Subcutaneous adipose tissue (tissue), 4 donors: ENCODE results near the gene TMEM101. TPM values are rescaled to one million over a fixed set of nuclear protein-coding genes. Genes with fewer than 3 reads are reported as not detected.

ENCODE experiments used
- total RNA-seq, 4 donors: library from RNA; depleted of rRNA; stranded (reverse); fragments of >200 nt; gene quantifications; one replicate each; pipeline ENCODE4 v1.1.0, GENCODE V29; 2016
- TF ChIP-seq, protein P1 (sequence below): fragments of 450-650 bp; IDR thresholded peaks from one replicate; pipeline ENCODE4 v1.5.1; 2016; ENCODE audit warnings: low read depth, mild to moderate bottlenecking, control low read depth, antibody characterized with exemption, moderate library complexity

TMEM101 gene
- total RNA-seq, 4 donors from 2014 or later: 13.5 to 28.4 (median 21.9) TPM

DNA sequence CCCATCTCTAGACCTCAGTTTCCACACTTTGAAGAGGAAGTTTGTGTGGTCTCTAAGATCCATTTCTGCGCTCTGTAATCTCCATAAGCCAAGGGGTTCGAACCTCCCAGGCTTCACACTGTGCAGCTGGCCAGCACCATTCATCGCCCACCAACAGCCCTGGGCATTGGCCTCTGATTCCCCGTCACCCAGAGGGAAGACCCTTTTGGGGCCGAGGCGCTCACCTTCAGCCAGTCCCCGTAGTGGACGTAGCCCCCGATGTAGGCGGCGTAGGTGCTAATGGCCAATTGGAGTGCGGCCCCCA, 678 bp downstream of the TMEM101 start:
- TF ChIP-seq, protein P1, sequence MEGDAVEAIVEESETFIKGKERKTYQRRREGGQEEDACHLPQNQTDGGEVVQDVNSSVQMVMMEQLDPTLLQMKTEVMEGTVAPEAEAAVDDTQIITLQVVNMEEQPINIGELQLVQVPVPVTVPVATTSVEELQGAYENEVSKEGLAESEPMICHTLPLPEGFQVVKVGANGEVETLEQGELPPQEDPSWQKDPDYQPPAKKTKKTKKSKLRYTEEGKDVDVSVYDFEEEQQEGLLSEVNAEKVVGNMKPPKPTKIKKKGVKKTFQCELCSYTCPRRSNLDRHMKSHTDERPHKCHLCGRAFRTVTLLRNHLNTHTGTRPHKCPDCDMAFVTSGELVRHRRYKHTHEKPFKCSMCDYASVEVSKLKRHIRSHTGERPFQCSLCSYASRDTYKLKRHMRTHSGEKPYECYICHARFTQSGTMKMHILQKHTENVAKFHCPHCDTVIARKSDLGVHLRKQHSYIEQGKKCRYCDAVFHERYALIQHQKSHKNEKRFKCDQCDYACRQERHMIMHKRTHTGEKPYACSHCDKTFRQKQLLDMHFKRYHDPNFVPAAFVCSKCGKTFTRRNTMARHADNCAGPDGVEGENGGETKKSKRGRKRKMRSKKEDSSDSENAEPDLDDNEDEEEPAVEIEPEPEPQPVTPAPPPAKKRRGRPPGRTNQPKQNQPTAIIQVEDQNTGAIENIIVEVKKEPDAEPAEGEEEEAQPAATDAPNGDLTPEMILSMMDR: no peak

GRCh38 chr17:44012874-44013273, 1.9 kb downstream of the TMEM101 start:
- TF ChIP-seq, protein P1: no peak

- TF ChIP-seq, protein P1: no peak
These were observed 2.4 kb downstream of the TMEM101 start for GRCh38 chr17:44012391-44012790.

DNA sequence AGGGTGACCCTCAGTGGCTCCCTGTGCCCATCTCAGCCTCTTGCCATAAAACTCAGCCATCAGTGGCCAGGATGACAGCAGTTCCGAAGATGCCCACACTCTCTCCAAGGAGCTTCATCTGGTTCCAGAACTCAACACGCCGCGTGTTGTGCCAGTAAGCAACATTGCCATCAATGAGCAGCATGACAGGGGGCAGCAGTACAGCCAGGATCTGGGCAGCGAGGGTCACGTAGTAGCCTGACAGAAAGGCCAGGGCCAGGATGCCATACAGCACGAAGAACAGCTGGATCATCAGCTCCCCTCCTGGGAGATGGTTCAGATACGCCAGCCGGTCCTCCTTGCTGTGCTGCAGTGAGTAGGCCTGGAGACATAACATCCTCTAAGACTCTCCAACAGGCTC, 2.9 kb downstream of the TMEM101 start:
- TF ChIP-seq, protein P1: no peak

DNA sequence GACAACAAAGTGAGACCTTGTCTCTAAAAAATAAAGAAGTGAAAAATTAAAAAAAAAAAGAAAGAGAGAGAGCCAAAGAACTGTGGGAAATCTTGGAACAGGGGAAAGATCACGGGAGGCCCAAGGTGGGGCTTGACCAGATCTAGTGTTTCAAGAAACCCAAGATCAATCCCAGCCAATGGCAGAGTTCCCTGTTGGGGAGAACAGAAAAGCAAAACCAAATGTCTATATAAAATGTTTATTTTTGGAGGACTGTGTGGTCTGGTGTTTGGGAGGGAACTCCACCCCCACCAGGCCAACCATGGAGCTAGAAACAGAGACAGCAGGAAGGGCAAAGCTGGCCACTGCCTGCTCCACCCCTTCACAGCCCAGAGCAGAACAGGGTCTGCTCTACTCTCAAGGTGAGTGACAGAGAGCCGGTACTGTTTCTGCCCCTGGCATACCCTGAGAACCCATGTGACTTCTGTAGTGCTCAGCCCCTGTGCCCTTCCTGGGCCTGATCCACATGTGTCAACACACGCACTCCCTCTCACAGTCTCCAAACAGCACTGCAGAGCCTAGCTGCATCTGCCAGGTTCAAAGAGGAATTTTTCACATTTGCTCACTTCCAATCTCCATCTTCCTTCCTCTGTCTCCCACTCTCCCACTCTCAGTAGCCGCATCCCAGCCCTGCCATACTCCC, 3.7 kb downstream of the TMEM101 start:
- TF ChIP-seq, protein P1: no peak

GRCh38 chr17:44008205-44008909, 6.4 kb downstream of the TMEM101 start:
- TF ChIP-seq, protein P1: no peak

DNA sequence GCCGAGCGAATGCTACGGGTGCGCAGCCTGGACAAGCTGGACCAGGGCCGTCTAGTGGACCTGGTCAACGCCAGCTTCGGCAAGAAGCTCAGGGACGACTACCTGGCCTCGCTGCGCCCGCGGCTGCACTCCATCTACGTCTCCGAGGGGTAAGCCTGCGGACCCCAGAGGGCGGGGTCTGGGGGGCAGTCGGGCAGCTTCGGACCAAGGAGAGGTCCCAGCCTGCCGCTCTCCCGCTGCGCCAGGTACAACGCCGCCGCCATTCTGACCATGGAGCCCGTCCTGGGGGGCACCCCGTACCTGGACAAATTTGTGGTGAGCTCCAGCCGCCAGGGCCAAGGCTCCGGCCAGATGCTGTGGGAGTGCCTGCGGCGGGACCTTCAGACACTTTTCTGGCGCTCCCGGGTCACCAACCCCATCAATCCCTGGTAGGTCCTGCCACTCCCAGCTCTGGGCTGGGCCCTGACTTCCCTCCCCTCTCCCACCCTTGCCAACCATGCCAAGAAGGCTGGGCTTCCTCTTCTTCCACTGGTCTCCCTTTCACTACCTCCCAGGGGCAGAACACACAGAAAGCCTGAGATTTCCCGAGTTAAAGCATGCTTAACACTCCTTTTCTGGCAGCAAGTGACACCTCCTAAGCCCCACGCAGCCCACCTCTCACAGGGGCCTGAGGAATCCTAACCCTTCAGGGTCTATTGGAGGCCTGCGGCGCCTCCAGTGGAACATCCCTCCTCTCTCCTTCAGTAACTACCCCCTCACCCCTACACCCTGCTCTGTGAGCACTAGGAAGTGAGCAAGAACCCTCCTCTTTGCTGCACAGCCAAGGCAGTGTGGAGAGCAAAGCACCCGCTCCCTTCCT, 7.2 kb downstream of the TMEM101 start:
- TF ChIP-seq, protein P1: no peak
